ENCODE measurements around the gene NDUFS2.

- no peak for TF ChIP-seq CTCF (IDR thresholded peaks at IDR 0.05)
- no peak for TF ChIP-seq POLR2A (IDR thresholded peaks at IDR 0.05)
Measured at GRCh38 chr1:161161652-161162051, 40.5 kb upstream of the NDUFS2 start.

Data from testis (tissue), 2 donors.